Mesenchymal stem cell (in vitro differentiated cells and primary cell): ENCODE measurements around the gene COL8A1.

Source experiments
- DNase-seq: peaks from one replicate; pipeline ENCODE4 v3.0.0-alpha.2; 2013
- H2AFZ ChIP-seq: one replicate; pipeline ENCODE4 v1.6.1; 2013; ENCODE audit warnings: low read depth, mild to moderate bottlenecking, control low read depth, inconsistent platforms, low read length, moderate library complexity
- H2AK5ac ChIP-seq: 2 replicates; pipeline ENCODE4 v1.6.1; 2013; ENCODE audit warnings: low read length, moderate library complexity, mild to moderate bottlenecking, inconsistent platforms; ENCODE audit not compliant: severe bottlenecking
- H2BK120ac ChIP-seq: one replicate; pipeline ENCODE4 v1.6.1; 2013; ENCODE audit warnings: low read depth, mild to moderate bottlenecking, inconsistent platforms, low read length, moderate library complexity
- H2BK12ac ChIP-seq, 2 experiments: one replicate each; pipeline ENCODE4 v1.6.1; 2013; ENCODE audit warnings: inconsistent platforms in 2 of 2, low read length in 2 of 2, mild to moderate bottlenecking in 2 of 2, moderate library complexity in 2 of 2, control low read depth in 1 of 2
- H2BK15ac ChIP-seq: one replicate; pipeline ENCODE4 v1.6.1; 2013; ENCODE audit warnings: mild to moderate bottlenecking, low read depth, inconsistent platforms; ENCODE audit not compliant: poor library complexity, severe bottlenecking
- H2BK5ac ChIP-seq: 2 replicates; pipeline ENCODE4 v1.6.1; 2013; ENCODE audit warnings: low read depth, mild to moderate bottlenecking, low read length, control low read depth, inconsistent platforms; ENCODE audit not compliant: poor library complexity, severe bottlenecking
- H3K14ac ChIP-seq, 2 experiments: one replicate each; pipeline ENCODE4 v1.6.1; 2013; ENCODE audit warnings: inconsistent platforms in 2 of 2, low read length in 2 of 2, control low read depth in 1 of 2, mild to moderate bottlenecking in 1 of 2, moderate library complexity in 1 of 2
- H3K18ac ChIP-seq, 2 experiments: one replicate each; pipeline ENCODE4 v1.6.1; 2013; ENCODE audit warnings: inconsistent platforms in 2 of 2, low read length in 2 of 2, control low read depth in 1 of 2, low read depth in 1 of 2, mild to moderate bottlenecking in 1 of 2
- H3K23ac ChIP-seq, 2 experiments: one replicate each; pipeline ENCODE4 v1.6.1; 2013; ENCODE audit warnings: inconsistent platforms in 2 of 2, low read length in 2 of 2, mild to moderate bottlenecking in 2 of 2, moderate library complexity in 2 of 2, control low read depth in 1 of 2
- H3K27ac ChIP-seq: 2 replicates; pipeline ENCODE4 v1.5.1; 2013; ENCODE audit warnings: mild to moderate bottlenecking, moderate library complexity, low read length, control low read depth, inconsistent platforms; ENCODE audit not compliant: poor library complexity, severe bottlenecking
- H3K27me3 ChIP-seq, 2 experiments: 2 replicates each; pipeline versions ENCODE4 v1.6.1 to v1.7.0; 2013; ENCODE audit warnings: low read length in 2 of 2, mild to moderate bottlenecking in 2 of 2, moderate library complexity in 2 of 2, control low read depth in 1 of 2, inconsistent platforms in 1 of 2; ENCODE audit not compliant: control insufficient read depth in 1 of 2, insufficient read depth in 1 of 2
- H3K36me3 ChIP-seq, 2 experiments: 2 replicates each; pipeline versions ENCODE4 v1.6.1 to v1.7.0; 2013; ENCODE audit warnings: low read length in 2 of 2, control low read depth in 1 of 2, inconsistent platforms in 1 of 2, low read depth in 1 of 2, mild to moderate bottlenecking in 1 of 2; ENCODE audit not compliant: insufficient read depth in 2 of 2, control insufficient read depth in 1 of 2
- H3K4ac ChIP-seq, 2 experiments: one replicate each; pipeline ENCODE4 v1.6.1; 2013; ENCODE audit warnings: inconsistent platforms in 2 of 2, low read length in 2 of 2, mild to moderate bottlenecking in 2 of 2, moderate library complexity in 2 of 2, control low read depth in 1 of 2, low read depth in 1 of 2
- H3K4me1 ChIP-seq: 2 replicates; pipeline ENCODE4 v1.6.1; 2013; ENCODE audit warnings: low read depth, low read length, control low read depth; ENCODE audit not compliant: control insufficient read depth, insufficient read depth
- H3K4me2 ChIP-seq: 2 replicates; pipeline ENCODE4 v1.6.1; 2013; ENCODE audit warnings: low read length, mild to moderate bottlenecking, inconsistent platforms; ENCODE audit not compliant: poor library complexity, severe bottlenecking
- H3K4me3 ChIP-seq, 2 experiments: 2 replicates each; pipeline versions ENCODE4 v1.5.1 to v1.7.0; 2013; ENCODE audit warnings: low read length in 2 of 2, mild to moderate bottlenecking in 2 of 2, control low read depth in 1 of 2, low read depth in 1 of 2; ENCODE audit not compliant: insufficient read depth in 1 of 2
- H3K79me1 ChIP-seq: replicated peaks from 2 replicates; pipeline ENCODE4 v1.6.1; 2013; ENCODE audit warnings: mild to moderate bottlenecking, control low read depth, low read length, inconsistent platforms; ENCODE audit not compliant: poor library complexity, severe bottlenecking
- H3K9ac ChIP-seq: 2 replicates; pipeline ENCODE4 v1.7.0; 2013; ENCODE audit warnings: mild to moderate bottlenecking, low read length, moderate library complexity
- H3K9me3 ChIP-seq: 2 replicates; pipeline ENCODE4 v1.7.0; 2013; ENCODE audit warnings: mild to moderate bottlenecking, low read length; ENCODE audit not compliant: control insufficient read depth
- H4K8ac ChIP-seq: one replicate; pipeline ENCODE4 v1.6.1; 2013; ENCODE audit warnings: inconsistent platforms, mild to moderate bottlenecking, low read length, moderate library complexity
- H4K91ac ChIP-seq: one replicate; pipeline ENCODE4 v1.6.1; 2013; ENCODE audit warnings: mild to moderate bottlenecking, low read length, inconsistent platforms
- WGBS: methylation state at CpG from one replicate; pipeline ENCODE4 v1.1.7; 2013; ENCODE audit warnings: mixed read lengths; 5-methylcytosine and 5-hydroxymethylcytosine counted together

The COL8A1 gene

GRCh38 chr3:99720985-99721632, 82.7 kb downstream of the COL8A1 start:
- H3K27ac ChIP-seq: peak overlapping the region; percentile 70
- DNase-seq: no peak
- H2BK12ac ChIP-seq: no peak overlapping the region
- no peak overlapping the region for H3K9ac ChIP-seq
- H2BK5ac ChIP-seq: no peak overlapping the region
- H3K23ac ChIP-seq: no peak overlapping the region
- no peak overlapping the region for H3K4me3 ChIP-seq
- H3K27me3 ChIP-seq: no peaks in the 10 kb centered on the region
- no peak overlapping the region for H2BK120ac ChIP-seq
- H4K91ac ChIP-seq: no peak overlapping the region
- H3K18ac ChIP-seq: no peak overlapping the region
- H3K9me3 ChIP-seq: no peaks in the 10 kb centered on the region
- no peaks in the 10 kb centered on the region for H3K36me3 ChIP-seq
- H3K14ac ChIP-seq: no peak overlapping the region
- H4K8ac ChIP-seq: no peak overlapping the region
- H3K4me2 ChIP-seq: no peak overlapping the region
- no peak overlapping the region for H2AK5ac ChIP-seq
- H3K4me1 ChIP-seq: peaks cover 6% of the 10 kb centered on the region
- 45% methylated on average over 5 of the region's 8 CpGs for WGBS
- no peak overlapping the region for H2BK15ac ChIP-seq
- peaks cover 1% of the 10 kb centered on the region for H3K79me1 ChIP-seq
- H2AFZ ChIP-seq: no peak overlapping the region
- no peak overlapping the region for H3K4ac ChIP-seq

- H3K4me3 ChIP-seq: no peak overlapping the region
- H3K18ac ChIP-seq: no peak overlapping the region
- no peak overlapping the region for H2BK120ac ChIP-seq
- no peaks in the 10 kb centered on the region for H3K9me3 ChIP-seq
- peaks cover 1% of the 10 kb centered on the region for H3K79me1 ChIP-seq
- no peak overlapping the region for H4K8ac ChIP-seq
- no peaks in the 10 kb centered on the region for H3K27me3 ChIP-seq
- no peak overlapping the region for H2AFZ ChIP-seq
- 72% methylated on average over 2 of the region's 2 CpGs for WGBS
- peak overlapping the region; percentile 28 for H3K27ac ChIP-seq
- H4K91ac ChIP-seq: no peak overlapping the region
- H3K4ac ChIP-seq: no peak overlapping the region
- H3K4me2 ChIP-seq: no peak overlapping the region
- no peak overlapping the region for H3K23ac ChIP-seq
- H3K14ac ChIP-seq: no peak overlapping the region
- no peak overlapping the region for H3K9ac ChIP-seq
- peaks cover 6% of the 10 kb centered on the region for H3K4me1 ChIP-seq
- DNase-seq: no peak
- no peaks in the 10 kb centered on the region for H3K36me3 ChIP-seq
- H2AK5ac ChIP-seq: no peak overlapping the region
- no peak overlapping the region for H2BK15ac ChIP-seq
- no peak overlapping the region for H2BK5ac ChIP-seq
- no peak overlapping the region for H2BK12ac ChIP-seq
Observed at GRCh38 chr3:99721633-99722007, 83.2 kb downstream of the COL8A1 start.

- 72% methylated on average over 1 of the region's 1 CpG for WGBS
- no peaks in the 10 kb centered on the region for H3K27me3 ChIP-seq
- H3K4me2 ChIP-seq: no peak overlapping the region
- no peak overlapping the region for H2BK15ac ChIP-seq
- peaks cover 6% of the 10 kb centered on the region for H3K4me1 ChIP-seq
- no peak overlapping the region for H2AFZ ChIP-seq
- H2AK5ac ChIP-seq: no peak overlapping the region
- H3K4ac ChIP-seq: no peak overlapping the region
- H2BK120ac ChIP-seq: no peak overlapping the region
- peaks cover 1% of the 10 kb centered on the region for H3K79me1 ChIP-seq
- no peak overlapping the region for H3K18ac ChIP-seq
- H4K91ac ChIP-seq: no peak overlapping the region
- H3K36me3 ChIP-seq: no peaks in the 10 kb centered on the region
- H3K27ac ChIP-seq: no peak overlapping the region
- no peak overlapping the region for H4K8ac ChIP-seq
- no peak overlapping the region for H3K9ac ChIP-seq
- DNase-seq: no peak
- no peak overlapping the region for H3K4me3 ChIP-seq
- H2BK12ac ChIP-seq: no peak overlapping the region
- H3K23ac ChIP-seq: no peak overlapping the region
- no peak overlapping the region for H2BK5ac ChIP-seq
- H3K9me3 ChIP-seq: no peaks in the 10 kb centered on the region
- no peak overlapping the region for H3K14ac ChIP-seq
Observed at GRCh38 chr3:99724276-99724675, 85.9 kb downstream of the COL8A1 start.

GRCh38 chr3:99730870-99731269, 92.5 kb downstream of the COL8A1 start:
- H2AFZ ChIP-seq: no peak overlapping the region
- H2BK120ac ChIP-seq: no peak overlapping the region
- H2AK5ac ChIP-seq: no peak overlapping the region
- no peak overlapping the region for H3K14ac ChIP-seq
- 67% methylated on average over 1 of the region's 2 CpGs for WGBS
- H4K8ac ChIP-seq: no peak overlapping the region
- H3K4me3 ChIP-seq: no peak overlapping the region
- H3K4me1 ChIP-seq: no peaks in the 10 kb centered on the region
- no peak overlapping the region for H2BK12ac ChIP-seq
- no peak overlapping the region for H3K4ac ChIP-seq
- H2BK5ac ChIP-seq: no peak overlapping the region
- peak overlapping the region; percentile 26 for H3K27ac ChIP-seq
- H3K9me3 ChIP-seq: no peaks in the 10 kb centered on the region
- H3K4me2 ChIP-seq: no peak overlapping the region
- no peak overlapping the region for H4K91ac ChIP-seq
- DNase-seq: no peak
- H3K36me3 ChIP-seq: no peaks in the 10 kb centered on the region
- H3K9ac ChIP-seq: no peak overlapping the region
- no peak overlapping the region for H3K18ac ChIP-seq
- no peaks in the 10 kb centered on the region for H3K27me3 ChIP-seq
- H3K79me1 ChIP-seq: no peaks in the 10 kb centered on the region
- H2BK15ac ChIP-seq: no peak overlapping the region
- H3K23ac ChIP-seq: no peak overlapping the region
